OCI-LY1 (cell line): ENCODE results near the gene NKX1-1.

Experiments
- H2AFZ ChIP-seq: fragments of 200-600 bp; sonication (generic), shearing (Covaris generic); 2 replicates; pipeline ENCODE4 v1.6.0; 2014; ENCODE audit warnings: antibody characterized with exemption, mild to moderate bottlenecking, low read length
- H3F3A ChIP-seq: fragments of 200-600 bp; sonication (generic), shearing (Covaris generic); 2 replicates; pipeline ENCODE4 v1.6.0; 2014; ENCODE audit warnings: mild to moderate bottlenecking, antibody characterized with exemption, low read length, moderate library complexity; ENCODE audit not compliant: insufficient read depth
- H3K27ac ChIP-seq: fragments of 200-600 bp; sonication (generic); 2 replicates; pipeline ENCODE4 v1.5.1; 2014; ENCODE audit warnings: low read length, mixed run types, mild to moderate bottlenecking, low read depth; ENCODE audit not compliant: poor library complexity, severe bottlenecking
- H3K27me3 ChIP-seq: fragments of 200-600 bp; sonication (generic); 2 replicates; pipeline ENCODE4 v1.6.0; 2014; ENCODE audit warnings: antibody characterized with exemption, mild to moderate bottlenecking, low read length, moderate library complexity; ENCODE audit not compliant: insufficient read depth
- H3K36me3 ChIP-seq: fragments of 200-600 bp; sonication (generic); 2 replicates; pipeline ENCODE4 v1.6.1; 2014; ENCODE audit warnings: mild to moderate bottlenecking, antibody characterized with exemption, low read length, moderate library complexity, mixed read lengths; ENCODE audit not compliant: insufficient read depth
- H3K4me1 ChIP-seq: fragments of 200-600 bp; sonication (generic); 2 replicates; pipeline ENCODE4 v1.5.1; 2014; ENCODE audit warnings: mild to moderate bottlenecking, low read length, moderate library complexity; ENCODE audit not compliant: insufficient read depth, severe bottlenecking
- H3K4me2 ChIP-seq: fragments of 200-600 bp; sonication (generic), shearing (Covaris generic); 2 replicates; pipeline ENCODE4 v1.6.1; 2014; ENCODE audit warnings: low read length
- H3K4me3 ChIP-seq: fragments of 200-600 bp; sonication (generic); 2 replicates; pipeline ENCODE4 v1.5.1; 2014; ENCODE audit warnings: low read length, low read depth, mild to moderate bottlenecking, mixed read lengths; ENCODE audit not compliant: poor library complexity, severe bottlenecking
- H3K79me2 ChIP-seq: fragments of 200-600 bp; shearing (Covaris generic); 2 replicates; pipeline ENCODE4 v1.6.1; 2016; ENCODE audit warnings: mixed run types, low read length, mixed read lengths; ENCODE audit not compliant: insufficient read depth
- H3K9ac ChIP-seq: fragments of 200-600 bp; sonication (generic), shearing (Covaris generic); 2 replicates; pipeline ENCODE4 v1.6.1; 2014; ENCODE audit warnings: mild to moderate bottlenecking, low read length, mixed read lengths
- H3K9me2 ChIP-seq: fragments of 200-600 bp; sonication (generic), shearing (Covaris generic); 2 replicates; pipeline ENCODE4 v1.6.1; 2014; ENCODE audit warnings: low read depth, mild to moderate bottlenecking, low read length, mixed read lengths
- H3K9me3 ChIP-seq: fragments of 200-600 bp; shearing (Covaris generic); 2 replicates; pipeline ENCODE4 v1.6.1; 2014; ENCODE audit warnings: low read length, mixed read lengths
- H4K20me1 ChIP-seq: fragments of 200-600 bp; sonication (generic), shearing (Covaris generic); 2 replicates; pipeline ENCODE4 v1.6.0; 2016; ENCODE audit warnings: mild to moderate bottlenecking, low read length; ENCODE audit not compliant: insufficient read depth
- CTCF ChIP-seq: fragments of 200-600 bp; sonication (generic), shearing (Covaris generic); IDR thresholded peaks from 2 replicates; pipeline ENCODE4 v1.5.1; 2017; ENCODE audit warnings: mild to moderate bottlenecking, antibody characterized with exemption, low read length, moderate library complexity, mixed read lengths
- EZH2 ChIP-seq: fragments of 200-600 bp; sonication (generic), shearing (Covaris generic); IDR thresholded peaks from 2 replicates; pipeline ENCODE4 v1.8.0; 2017; ENCODE audit warnings: borderline replicate concordance, mixed run types, mild to moderate bottlenecking, antibody characterized with exemption, low read length, moderate library complexity, mixed read lengths

NKX1-1 gene

GRCh38 chr4:1360423-1361283 is 45.6 kb downstream of the NKX1-1 start:
- Histone ChIP-seq H3K4me3 (no peak overlapping the region), H3K9me3 (no peaks in the 10 kb centered on the region), H3K27me3 (no peaks in the 10 kb centered on the region), H4K20me1 (no peaks in the 10 kb centered on the region), H3F3A (no peaks in the 10 kb centered on the region), H3K9me2 (no peaks in the 10 kb centered on the region), H3K4me1 (no peaks in the 10 kb centered on the region), H3K27ac (no peak overlapping the region), H3K79me2 (no peaks in the 10 kb centered on the region), H3K36me3 (no peaks in the 10 kb centered on the region), H3K4me2 (no peak overlapping the region), H2AFZ (no peak overlapping the region), H3K9ac (no peak overlapping the region)
- TF ChIP-seq CTCF, result no peak
- no peak for TF ChIP-seq EZH2

GRCh38 chr4:1359976-1360375 is 46.3 kb downstream of the NKX1-1 start:
- Histone ChIP-seq H3K9ac (no peak overlapping the region), H3K4me1 (no peaks in the 10 kb centered on the region)

GRCh38 chr4:1359144-1359501 is 47.1 kb downstream of the NKX1-1 start:
- Histone ChIP-seq H3K36me3 (no peaks in the 10 kb centered on the region), H4K20me1 (no peaks in the 10 kb centered on the region), H3K79me2 (no peaks in the 10 kb centered on the region), H3F3A (no peaks in the 10 kb centered on the region), H3K9ac (no peak overlapping the region), H3K4me3 (no peak overlapping the region), H3K4me1 (no peaks in the 10 kb centered on the region), H3K27ac (no peak overlapping the region), H2AFZ (no peak overlapping the region), H3K9me2 (no peaks in the 10 kb centered on the region), H3K27me3 (no peaks in the 10 kb centered on the region), H3K4me2 (no peak overlapping the region), H3K9me3 (no peaks in the 10 kb centered on the region)
- TF ChIP-seq CTCF, result no peak
- TF ChIP-seq EZH2, result no peak

More at GRCh38 chr4:1359976-1360375, 46.3 kb downstream of the NKX1-1 start:
- Histone ChIP-seq H3K9me2 (no peaks in the 10 kb centered on the region), H3K27me3 (no peaks in the 10 kb centered on the region), H3K27ac (no peak overlapping the region), H3K4me3 (no peak overlapping the region), H3K4me2 (no peak overlapping the region), H3K36me3 (no peaks in the 10 kb centered on the region), H3K9me3 (no peaks in the 10 kb centered on the region), H3F3A (no peaks in the 10 kb centered on the region), H4K20me1 (no peaks in the 10 kb centered on the region), H3K79me2 (no peaks in the 10 kb centered on the region), H2AFZ (no peak overlapping the region)
- TF ChIP-seq EZH2, result no peak
- TF ChIP-seq CTCF, result no peak
